ENCODE data around the gene NVL. TPM values are rescaled to one million over a fixed set of nuclear protein-coding genes. Genes with fewer than 3 reads are reported as not detected.

NVL gene
- total and polyA plus RNA-seq, 5 experiments from 2014 or later: 13.6 to 48.7 (median 16.9) TPM

GRCh38 chr1:224271106-224271505 is 58.9 kb downstream of the NVL start:
- no peak overlapping the region for H3K4me3 Mint-ChIP-seq
- H3K27ac Mint-ChIP-seq: peak overlapping the region in 1 of 10 donors; percentile 21
- POLR2A ChIA-PET: no interaction called here
- H3K9me3 Mint-ChIP-seq: no peaks in the 10 kb centered on the region
- no peak for DNase-seq
- no peak for ATAC-seq
- H3K4me1 Mint-ChIP-seq: peaks cover 0 to 4% (median 0%) of the 10 kb centered on the region in 4 donors
- H3K36me3 Mint-ChIP-seq: peaks cover 0 to 72% (median 20%) of the 10 kb centered on the region in 3 donors
- H3K27me3 Mint-ChIP-seq: no peaks in the 10 kb centered on the region

- Mint-ChIP-seq H3K9me3 (no peaks in the 10 kb centered on the region), H3K27me3 (no peaks in the 10 kb centered on the region), H3K4me1 (peaks cover under 1 to 4% (median under 1%) of the 10 kb centered on the region in 4 donors), H3K27ac (no peak overlapping the region), H3K36me3 (peaks cover 0 to 70% (median 11%) of the 10 kb centered on the region in 3 donors), H3K4me3 (no peak overlapping the region)
- DNase-seq: no peak
- POLR2A ChIA-PET: interaction anchor here (0.6 to 0.8 kb wide), 3 partner anchors 21 to 196 kb away, joined by 3 to 5 read pairs (median 3); no protein-coding TSS in a partner anchor
- no peak for ATAC-seq
These were observed 62.0 kb downstream of the NVL start for GRCh38 chr1:224267925-224268324.

- H3K27ac Mint-ChIP-seq: peak overlapping the region in 1 of 10 donors; percentile 12
- H3K4me3 Mint-ChIP-seq: no peak overlapping the region
- ATAC-seq (no peak), DNase-seq (no peak)
- H3K27me3 Mint-ChIP-seq: no peaks in the 10 kb centered on the region
- no peaks in the 10 kb centered on the region for H3K9me3 Mint-ChIP-seq
- peaks cover 0 to 77% (median 11%) of the 10 kb centered on the region in 3 donors for H3K36me3 Mint-ChIP-seq
- POLR2A ChIA-PET: interaction anchor here (0.6 to 0.7 kb wide), 2 partner anchors 17 to 20 kb away, joined by 3 read pairs; no protein-coding TSS in a partner anchor
- H3K4me1 Mint-ChIP-seq: peaks cover 7 to 12% (median 8%) of the 10 kb centered on the region in 4 donors
These were observed 62.8 kb downstream of the NVL start for GRCh38 chr1:224266915-224267856.

GRCh38 chr1:224266105-224266914 is 63.7 kb downstream of the NVL start:
- no peak overlapping the region for H3K4me3 Mint-ChIP-seq
- peaks cover 0 to 71% (median 11%) of the 10 kb centered on the region in 3 donors for H3K36me3 Mint-ChIP-seq
- POLR2A ChIA-PET: interaction anchor here (0.6 kb wide), 1 partner anchor 18 kb away, joined by 3 read pairs; no protein-coding TSS in a partner anchor
- no peaks in the 10 kb centered on the region for H3K9me3 Mint-ChIP-seq
- H3K27ac Mint-ChIP-seq: peak overlapping the region in 4 of 10 donors; percentile 12 to 86 (median 50)
- peaks cover 9 to 18% (median 14%) of the 10 kb centered on the region in 4 donors for H3K4me1 Mint-ChIP-seq
- no peaks in the 10 kb centered on the region for H3K27me3 Mint-ChIP-seq
- DNase-seq: no peak
- no peak for ATAC-seq

GRCh38 chr1:224264321-224264720 is 65.7 kb downstream of the NVL start:
- Mint-ChIP-seq H3K36me3 (peaks cover 0 to 63% (median 12%) of the 10 kb centered on the region in 3 donors), H3K4me3 (no peak overlapping the region)

GRCh38 chr1:224262373-224263054 is 67.5 kb downstream of the NVL start:
- Mint-ChIP-seq H3K4me1 (peaks cover 13 to 20% (median 17%) of the 10 kb centered on the region in 4 donors), H3K9me3 (no peaks in the 10 kb centered on the region), H3K36me3 (peaks cover 0 to 57% (median 12%) of the 10 kb centered on the region in 3 donors), H3K27ac (peak overlapping the region in 8 of 10 donors; percentile 3 to 60 (median 20)), H3K4me3 (peak overlapping the region in 2 of 10 donors; percentile 15 to 43), H3K27me3 (no peaks in the 10 kb centered on the region)
- no peak for ATAC-seq
- no peak for DNase-seq
- POLR2A ChIA-PET: no interaction called here

More at GRCh38 chr1:224264321-224264720, 65.7 kb downstream of the NVL start:
- Mint-ChIP-seq H3K27me3 (no peaks in the 10 kb centered on the region), H3K27ac (no peak overlapping the region), H3K4me1 (peaks cover 12 to 20% (median 17%) of the 10 kb centered on the region in 4 donors), H3K9me3 (no peaks in the 10 kb centered on the region)
- POLR2A ChIA-PET: no interaction called here
- DNase-seq (no peak), ATAC-seq (no peak)

- Mint-ChIP-seq H3K27ac (peak overlapping the region in 1 of 10 donors; percentile 28), H3K36me3 (peaks cover 0 to 46% (median 8%) of the 10 kb centered on the region in 3 donors), H3K9me3 (no peaks in the 10 kb centered on the region), H3K4me3 (no peak overlapping the region), H3K4me1 (peaks cover 14 to 20% (median 15%) of the 10 kb centered on the region in 4 donors), H3K27me3 (no peaks in the 10 kb centered on the region)
- POLR2A ChIA-PET: no interaction called here
- DNase-seq: no peak
- no peak for ATAC-seq
These were observed 70.0 kb downstream of the NVL start for GRCh38 chr1:224259986-224260385.

GRCh38 chr1:224258351-224258750 is 71.6 kb downstream of the NVL start:
- H3K36me3 Mint-ChIP-seq: peaks cover 0 to 33% (median 3%) of the 10 kb centered on the region in 3 donors
- no peak for DNase-seq
- POLR2A ChIA-PET: no interaction called here
- no peak overlapping the region for H3K27ac Mint-ChIP-seq
- H3K4me1 Mint-ChIP-seq: peaks cover 14 to 20% (median 15%) of the 10 kb centered on the region in 4 donors
- no peaks in the 10 kb centered on the region for H3K9me3 Mint-ChIP-seq
- no peak overlapping the region for H3K4me3 Mint-ChIP-seq
- H3K27me3 Mint-ChIP-seq: no peaks in the 10 kb centered on the region
- ATAC-seq: no peak

- H3K9me3 Mint-ChIP-seq: no peaks in the 10 kb centered on the region
- H3K4me1 Mint-ChIP-seq: peaks cover 4 to 10% (median 6%) of the 10 kb centered on the region in 4 donors
- DNase-seq: no peak
- H3K27ac Mint-ChIP-seq: no peak overlapping the region
- H3K4me3 Mint-ChIP-seq: no peak overlapping the region
- no peak for ATAC-seq
- POLR2A ChIA-PET: no interaction called here
- H3K27me3 Mint-ChIP-seq: no peaks in the 10 kb centered on the region
- peaks cover 0 to 29% (median 3%) of the 10 kb centered on the region in 3 donors for H3K36me3 Mint-ChIP-seq
These were observed 73.3 kb downstream of the NVL start for GRCh38 chr1:224256640-224257039.

GRCh38 chr1:224253721-224254120 is 76.3 kb downstream of the NVL start:
- no peak overlapping the region for H3K27ac Mint-ChIP-seq
- POLR2A ChIA-PET: interaction anchor here (1.1 kb wide), 1 partner anchor 8 kb away, joined by 5 read pairs; no protein-coding TSS in a partner anchor

GRCh38 chr1:224252479-224252878 is 77.5 kb downstream of the NVL start:
- H3K4me3 Mint-ChIP-seq: no peak overlapping the region
- peak overlapping the region in 2 of 10 donors; percentile 18 to 27 for H3K27ac Mint-ChIP-seq
- no peaks in the 10 kb centered on the region for H3K27me3 Mint-ChIP-seq
- POLR2A ChIA-PET: no interaction called here
- H3K36me3 Mint-ChIP-seq: peaks cover 0 to 37% (median 15%) of the 10 kb centered on the region in 3 donors
- ATAC-seq (no peak), DNase-seq (no peak)
- no peaks in the 10 kb centered on the region for H3K9me3 Mint-ChIP-seq
- peaks cover 0 to 9% (median 8%) of the 10 kb centered on the region in 4 donors for H3K4me1 Mint-ChIP-seq

More at GRCh38 chr1:224253721-224254120, 76.3 kb downstream of the NVL start:
- DNase-seq (no peak), ATAC-seq (no peak)
- Mint-ChIP-seq H3K27me3 (no peaks in the 10 kb centered on the region), H3K4me1 (peaks cover 0 to 6% (median 0%) of the 10 kb centered on the region in 4 donors), H3K4me3 (no peak overlapping the region), H3K9me3 (no peaks in the 10 kb centered on the region), H3K36me3 (peaks cover 0 to 33% (median 5%) of the 10 kb centered on the region in 3 donors)

GRCh38 chr1:224251741-224252146 is 78.2 kb downstream of the NVL start:
- Mint-ChIP-seq H3K4me3 (peak overlapping the region in 1 of 10 donors; percentile 8), H3K36me3 (peaks cover 0 to 35% (median 15%) of the 10 kb centered on the region in 3 donors), H3K27ac (peak overlapping the region in 6 of 10 donors; percentile 16 to 66 (median 32)), H3K4me1 (peaks cover 0 to 9% (median 8%) of the 10 kb centered on the region in 4 donors), H3K27me3 (no peaks in the 10 kb centered on the region), H3K9me3 (no peaks in the 10 kb centered on the region)
- DNase-seq (no peak), ATAC-seq (no peak)
- POLR2A ChIA-PET: interaction anchor here (0.9 kb wide), 1 partner anchor 69 kb away, joined by 4 read pairs; the partner anchor contains the start of gene DEGS1

Measured in naive thymus-derived CD8-positive, alpha-beta T cell (primary cell).